ENCODE data around the gene AOX1.
"Not testable (repeated sequence)": the region's sequence is repeated elsewhere in the genome, so short reads cannot be mapped to it uniquely, and the experiment has no call there.

AOX1 gene

GRCh38 chr2:200670313-200670712 is 84.5 kb downstream of the AOX1 start:
- no peak for DNase-seq

- DNase-seq, result no peak
Observed at GRCh38 chr2:200670751-200671150, 84.9 kb downstream of the AOX1 start.

GRCh38 chr2:200673191-200673590 is 87.4 kb downstream of the AOX1 start:
- DNase-seq, result no peak

- no peak for DNase-seq
Observed at GRCh38 chr2:200674837-200675236, 89.0 kb downstream of the AOX1 start.

- DNase-seq, result no peak
Observed at GRCh38 chr2:200677171-200677570, 91.4 kb downstream of the AOX1 start.

GRCh38 chr2:200677721-200678532 is 92.1 kb downstream of the AOX1 start:
- DNase-seq, result no peak

GRCh38 chr2:200679127-200679526 is 93.3 kb downstream of the AOX1 start:
- no peak for DNase-seq

- no peak for DNase-seq
Observed at GRCh38 chr2:200679535-200679934, 93.7 kb downstream of the AOX1 start.

GRCh38 chr2:200681697-200682096 is 95.9 kb downstream of the AOX1 start:
- no peak for DNase-seq

GRCh38 chr2:200682407-200682806 is 96.6 kb downstream of the AOX1 start:
- not testable (repeated sequence) for DNase-seq

GRCh38 chr2:200687922-200688920 is 102.4 kb downstream of the AOX1 start:
- no peak for DNase-seq

GRCh38 chr2:200689115-200689514 is 103.3 kb downstream of the AOX1 start:
- DNase-seq, result no peak

- DNase-seq, result no peak
Observed at GRCh38 chr2:200693836-200694470, 108.1 kb downstream of the AOX1 start.

GRCh38 chr2:200695191-200695590 is 109.4 kb downstream of the AOX1 start:
- no peak for DNase-seq

- no peak for DNase-seq
Observed at GRCh38 chr2:200695601-200696000, 109.8 kb downstream of the AOX1 start.

GRCh38 chr2:200698217-200698616 is 112.4 kb downstream of the AOX1 start:
- DNase-seq, result no peak

GRCh38 chr2:200699310-200699709 is 113.5 kb downstream of the AOX1 start:
- no peak for DNase-seq

- DNase-seq, result no peak
Observed at GRCh38 chr2:200700856-200701255, 115.0 kb downstream of the AOX1 start.

GRCh38 chr2:200702044-200702443 is 116.2 kb downstream of the AOX1 start:
- DNase-seq, result no peak

- DNase-seq, result no peak
Observed at GRCh38 chr2:200702646-200703118, 116.9 kb downstream of the AOX1 start.

GRCh38 chr2:200703127-200703925 is 117.5 kb downstream of the AOX1 start:
- DNase-seq, result no peak

GRCh38 chr2:200703926-200704637 is 118.3 kb downstream of the AOX1 start:
- no peak for DNase-seq
